IMR-90 (cell line): ENCODE results near the gene BRINP3. TPM values are rescaled to one million over a fixed set of nuclear protein-coding genes. Genes with fewer than 3 reads are reported as not detected.

Experiments
- ATAC-seq: fragments of 200-7000 bp; cut with Tn5 transposase; 2 replicates; pipeline ENCODE4 v1.9.1; 2020; ENCODE audit warnings: low read depth, mild to moderate bottlenecking, moderate library complexity
- BruUV-seq: library from RNA; stranded (reverse); fragments of 400-500 nt; replicated peaks from 2 replicates; lab custom pipeline; 2021; lab: Mats Ljungman, UMichigan
- CTCF ChIA-PET: fragments of 300-600 bp; formaldehyde crosslinking; extraction: SDS; loops from one replicate; lab custom pipeline; 2021; ENCODE audit warnings: antibody characterized with exemption; lab: Yijun Ruan, JAX
- POLR2A ChIA-PET: fragments of 300-600 bp; sonication (Branson Sonifier 250); formaldehyde crosslinking; loops from one replicate; lab custom pipeline; 2022; ENCODE audit warnings: antibody characterized with exemption; ENCODE audit not compliant: unreplicated experiment; lab: Charles Lee
- DNase-seq: peaks from one replicate; pipeline ENCODE4 v3.0.0; 2013
- H2AFZ ChIP-seq: replicated peaks from 2 replicates; pipeline ENCODE3; 2013; ENCODE audit warnings: low read length, mild to moderate bottlenecking; ENCODE audit not compliant: poor library complexity
- H2AK5ac ChIP-seq: 2 replicates; pipeline ENCODE4 v1.6.1; 2013; ENCODE audit warnings: low read depth, low read length, inconsistent platforms
- H2AK9ac ChIP-seq: replicated peaks from 2 replicates; pipeline ENCODE3; 2013; ENCODE audit warnings: mild to moderate bottlenecking, low read depth, low read length, moderate library complexity; ENCODE audit not compliant: poor library complexity
- H2BK120ac ChIP-seq: 2 replicates; pipeline ENCODE4 v1.6.1; 2013; ENCODE audit warnings: low read depth, low read length, inconsistent platforms
- H2BK15ac ChIP-seq: 3 replicates; pipeline ENCODE4 v1.6.1; 2013; ENCODE audit warnings: low read depth, low read length, inconsistent platforms
- H2BK20ac ChIP-seq: 2 replicates; pipeline ENCODE4 v1.6.1; 2013; ENCODE audit warnings: low read depth, mild to moderate bottlenecking, inconsistent platforms, low read length, moderate library complexity
- H2BK5ac ChIP-seq: 2 replicates; pipeline ENCODE4 v1.6.1; 2013; ENCODE audit warnings: mild to moderate bottlenecking, low read depth, low read length, inconsistent platforms; ENCODE audit not compliant: poor library complexity, severe bottlenecking
- H3K14ac ChIP-seq: replicated peaks from 2 replicates; pipeline ENCODE4 v1.6.1; 2013; ENCODE audit warnings: low read depth, low read length, inconsistent platforms
- H3K18ac ChIP-seq: 2 replicates; pipeline ENCODE4 v1.6.1; 2013; ENCODE audit warnings: low read depth, low read length, control low read depth
- H3K23ac ChIP-seq: 2 replicates; pipeline ENCODE4 v1.6.1; 2013; ENCODE audit warnings: low read depth, low read length, inconsistent platforms
- H3K27ac ChIP-seq: 2 replicates; pipeline ENCODE4 v1.5.1; 2013; ENCODE audit warnings: mild to moderate bottlenecking, control low read depth, low read length; ENCODE audit not compliant: insufficient read depth
- H3K27me3 ChIP-seq: 2 replicates; pipeline ENCODE4 v1.6.1; 2013; ENCODE audit warnings: low read length; ENCODE audit not compliant: control insufficient read depth, insufficient read depth
- H3K36me3 ChIP-seq: 2 replicates; pipeline ENCODE4 v1.6.1; 2013; ENCODE audit warnings: low read length, mixed read lengths; ENCODE audit not compliant: control insufficient read depth, insufficient read depth
- H3K4ac ChIP-seq: 2 replicates; pipeline ENCODE4 v1.6.1; 2013; ENCODE audit warnings: low read depth, low read length, inconsistent platforms
- H3K4me1 ChIP-seq: 2 replicates; pipeline ENCODE4 v1.6.1; 2013; ENCODE audit warnings: low read length, mixed read lengths; ENCODE audit not compliant: control insufficient read depth, insufficient read depth
- H3K4me2 ChIP-seq: 2 replicates; pipeline ENCODE4 v1.6.1; 2013; ENCODE audit warnings: low read depth, mild to moderate bottlenecking, control low read depth, low read length, moderate library complexity
- H3K4me3 ChIP-seq: 2 replicates; pipeline ENCODE4 v1.5.1; 2013; ENCODE audit warnings: low read depth, mild to moderate bottlenecking, control low read depth, low read length, moderate library complexity; ENCODE audit not compliant: insufficient read depth
- H3K56ac ChIP-seq: 2 replicates; pipeline ENCODE4 v1.6.1; 2013; ENCODE audit warnings: low read length, inconsistent platforms; ENCODE audit not compliant: insufficient read depth; ENCODE audit errors: extremely low read depth
- H3K79me1 ChIP-seq, 2 experiments: 2 replicates each; pipeline ENCODE4 v1.6.1; 2013; ENCODE audit warnings: low read length in 2 of 2, inconsistent platforms in 1 of 2, low read depth in 1 of 2
- H3K9ac ChIP-seq: 2 replicates; pipeline ENCODE4 v1.6.1; 2013; ENCODE audit warnings: low read depth, low read length, control low read depth
- H3K9me1 ChIP-seq: 2 replicates; pipeline ENCODE4 v1.6.1; 2013; ENCODE audit warnings: low read length, inconsistent platforms; ENCODE audit not compliant: insufficient read depth
- H3K9me3 ChIP-seq: 2 replicates; pipeline ENCODE4 v1.6.1; 2013; ENCODE audit warnings: low read length; ENCODE audit not compliant: control insufficient read depth, insufficient read depth
- H4K20me1 ChIP-seq: 2 replicates; pipeline ENCODE4 v1.6.1; 2013; ENCODE audit warnings: low read length, inconsistent platforms; ENCODE audit not compliant: insufficient read depth
- H4K5ac ChIP-seq: 2 replicates; pipeline ENCODE4 v1.6.1; 2013; ENCODE audit warnings: mild to moderate bottlenecking, low read depth, low read length, control low read depth
- H4K8ac ChIP-seq, 2 experiments: 2 replicates each; pipeline ENCODE4 v1.6.1; 2013; ENCODE audit warnings: low read depth in 2 of 2, low read length in 2 of 2, control low read depth in 1 of 2, inconsistent platforms in 1 of 2
- H4K91ac ChIP-seq: 2 replicates; pipeline ENCODE4 v1.6.1; 2013; ENCODE audit warnings: low read depth, low read length, inconsistent platforms; ENCODE audit not compliant: insufficient read depth
- BHLHE40 ChIP-seq: fragments of 150-350 bp; IDR thresholded peaks from 2 replicates; pipeline ENCODE4 v1.6.1; 2016; ENCODE audit warnings: mild to moderate bottlenecking, low read depth, low read length
- CTCF ChIP-seq: conservative IDR thresholded peaks from 2 replicates; pipeline ENCODE4 v1.5.1; 2012; ENCODE audit warnings: mild to moderate bottlenecking, low read depth, low read length, improper control_type of control experiment
- ELK1 ChIP-seq: fragments of 150-350 bp; IDR thresholded peaks from 2 replicates; pipeline ENCODE4 v1.6.1; 2016; ENCODE audit warnings: low read depth, mild to moderate bottlenecking, low read length, moderate library complexity, borderline replicate concordance
- FOS ChIP-seq: fragments of 150-350 bp; IDR thresholded peaks from 2 replicates; pipeline ENCODE4 v1.6.1; 2016; ENCODE audit warnings: low read depth, low read length
- MAFK ChIP-seq: IDR thresholded peaks from 2 replicates; pipeline ENCODE4 v1.6.1; 2012; ENCODE audit warnings: low read depth, low read length, improper control_type of control experiment
- MAZ ChIP-seq: IDR thresholded peaks from 2 replicates; pipeline ENCODE4 v1.6.1; 2012; ENCODE audit warnings: low read depth, mild to moderate bottlenecking, low read length, improper control_type of control experiment, moderate library complexity, borderline replicate concordance
- NFE2L2 ChIP-seq: fragments of 150-350 bp; IDR thresholded peaks from 2 replicates; pipeline ENCODE4 v1.6.1; 2016; ENCODE audit warnings: low read depth, mild to moderate bottlenecking, low read length
- POLR2A ChIP-seq: IDR thresholded peaks from 2 replicates; pipeline ENCODE4 v1.6.1; 2012; ENCODE audit warnings: mild to moderate bottlenecking, low read depth, low read length
- RCOR1 ChIP-seq: IDR thresholded peaks from 2 replicates; pipeline ENCODE4 v1.6.1; 2012; ENCODE audit warnings: mild to moderate bottlenecking, low read length, improper control_type of control experiment; ENCODE audit not compliant: insufficient replicate concordance
- RFX5 ChIP-seq: IDR thresholded peaks from 2 replicates; pipeline ENCODE4 v1.8.0; 2012; ENCODE audit warnings: low read depth, mild to moderate bottlenecking, low read length, moderate library complexity
- USF2 ChIP-seq: fragments of 150-350 bp; IDR thresholded peaks from 2 replicates; pipeline ENCODE4 v1.6.1; 2017; ENCODE audit warnings: mild to moderate bottlenecking, antibody characterized with exemption, low read length, low read depth
- WGBS, 2 experiments: methylation state at CpG; one replicate each; pipeline versions ENCODE4 v1.1.5 to v1.1.7; 2013; ENCODE audit warnings: missing lambda C conversion rate in 2 of 2; ENCODE audit not compliant: insufficient read length in 1 of 2; ENCODE audit errors: extremely low coverage in 2 of 2; 5-methylcytosine and 5-hydroxymethylcytosine counted together
- dilution Hi-C: fragments of 300-500 bp; cut with HindIII; formaldehyde crosslinking; loops from one replicate; pipeline ENCODE4 v1.14.3; 2018; ENCODE audit warnings: low sequenced_read_pairs; ENCODE audit not compliant: unreplicated experiment
- in situ Hi-C: fragments of 300-500 bp; cut with MboI; formaldehyde crosslinking; loops from 3 replicates; pipeline ENCODE4 v1.14.3; 2019; ENCODE audit warnings: low sequenced_read_pairs, inconsistent platforms, mixed read lengths
- intact Hi-C: fragments of 100-400 bp; cut with micrococcal nuclease; formaldehyde crosslinking; loops from 2 replicates; pipeline ENCODE4 v1.10.0; 2022
- polyA plus RNA-seq, 3 experiments: library from polyadenylated mRNA; depleted of rRNA; stranded (reverse); fragments of >200 nt; gene quantifications; 2 replicates each; pipeline ENCODE4 v1.2.3, GENCODE V29; 2012; ENCODE audit warnings: low replicate concordance in 1 of 3
- total RNA-seq: library from RNA; depleted of rRNA; stranded (reverse); fragments of >200 nt; gene quantifications from 2 replicates; pipeline ENCODE4 v1.2.3, GENCODE V29; 2012

BRINP3 gene
- total and polyA plus RNA-seq, 2 of the 4 experiments (the other 2 are of a cell fraction) = 0.15 to 0.36 TPM

- no peak for ATAC-seq
These were observed 154.1 kb downstream of the BRINP3 start for GRCh38 chr1:190323530-190323929.

More at GRCh38 chr1:190323530-190323929, 154.1 kb downstream of the BRINP3 start:
- intact Hi-C loops = loop anchor here (10.0 kb wide), 1 partner anchor 889 kb away; no protein-coding TSS in a partner anchor
- H3K4me3 ChIP-seq = no peak overlapping the region
- no peak overlapping the region for H3K18ac ChIP-seq
- H2BK5ac ChIP-seq = no peak overlapping the region
- in situ Hi-C loops = loop anchor here (25.0 kb wide), 1 partner anchor 886 kb away; no protein-coding TSS in a partner anchor
- H3K23ac ChIP-seq = no peak overlapping the region
- no peak overlapping the region for H3K56ac ChIP-seq
- no peak overlapping the region for H3K27ac ChIP-seq
- TF ChIP-seq MAZ (no peak), NFE2L2 (no peak), RFX5 (no peak), MAFK (no peak), USF2 (no peak), CTCF (no peak), FOS (no peak), RCOR1 (no peak), POLR2A (no peak), BHLHE40 (no peak), ELK1 (no peak)
- H3K9ac ChIP-seq = no peak overlapping the region
- ChIA-PET POLR2A (no interaction called here), CTCF (interaction anchor here (0.6 kb wide), 1 partner anchor 17 kb away, joined by 4 read pairs; no protein-coding TSS in a partner anchor)
- no peaks in the 10 kb centered on the region for H3K27me3 ChIP-seq
- H4K20me1 ChIP-seq = no peaks in the 10 kb centered on the region
- no peak for DNase-seq
- H3K9me1 ChIP-seq = no peaks in the 10 kb centered on the region
- H3K4me1 ChIP-seq = no peaks in the 10 kb centered on the region
- no TSS peak for BruUV-seq
- no peak overlapping the region for H3K4ac ChIP-seq
- no CpG with 5 or more reads among the region's 2 CpGs for WGBS, 2 experiments
- H2AK9ac ChIP-seq = no peak overlapping the region
- H4K8ac ChIP-seq = no peak overlapping the region
- H3K4me2 ChIP-seq = no peak overlapping the region
- H3K36me3 ChIP-seq = no peaks in the 10 kb centered on the region
- no peak overlapping the region for H2AK5ac ChIP-seq
- no peak overlapping the region for H2AFZ ChIP-seq
- H4K91ac ChIP-seq = no peak overlapping the region
- no peaks in the 10 kb centered on the region for H3K9me3 ChIP-seq
- no peak overlapping the region for H2BK15ac ChIP-seq
- dilution Hi-C loops = no loop called here
- H3K79me1 ChIP-seq = no peaks in the 10 kb centered on the region
- H2BK20ac ChIP-seq = no peak overlapping the region
- H3K14ac ChIP-seq = no peak overlapping the region
- no peak overlapping the region for H2BK120ac ChIP-seq
- no peak overlapping the region for H4K5ac ChIP-seq
